ENCODE measurements around the gene RNF180. TPM values are rescaled to one million over a fixed set of nuclear protein-coding genes. Genes with fewer than 3 reads are reported as not detected.

The RNF180 gene
- total RNA-seq, 4 donors from 2014 or later = 18.8 to 45.4 (median 30.9) TPM

GRCh38 chr5:64163135-64163534 lies 2.5 kb upstream of the RNF180 start:
- no peak overlapping the region for H3K4me3 ChIP-seq
- H3K27ac ChIP-seq = no peak overlapping the region
- H3K27me3 ChIP-seq = no peaks in the 10 kb centered on the region
- TF ChIP-seq POLR2A (IDR thresholded peaks at IDR 0.05) (no peak), CTCF (IDR thresholded peaks at IDR 0.05) (no peak)
- H3K36me3 ChIP-seq = no peaks in the 10 kb centered on the region
- no peaks in the 10 kb centered on the region for H3K4me1 ChIP-seq
- no peaks in the 10 kb centered on the region for H3K9me3 ChIP-seq
- intact Hi-C loops (cut with DNase I; ENCODE audit: low total_unique reads) = no loop called here
- no peak for DNase-seq

GRCh38 chr5:64163746-64164145 lies 1.9 kb upstream of the RNF180 start:
- Histone ChIP-seq H3K27me3 (no peaks in the 10 kb centered on the region), H3K27ac (peak overlapping the region in 1 of 2 donors; percentile 40), H3K4me3 (no peak overlapping the region), H3K36me3 (no peaks in the 10 kb centered on the region), H3K4me1 (no peaks in the 10 kb centered on the region), H3K9me3 (no peaks in the 10 kb centered on the region)
- intact Hi-C loops (cut with DNase I; ENCODE audit: low total_unique reads) = no loop called here
- TF ChIP-seq POLR2A (IDR thresholded peaks at IDR 0.05) = no peak
- no peak for TF ChIP-seq CTCF (IDR thresholded peaks at IDR 0.05)
- no peak for DNase-seq

GRCh38 chr5:64164166-64164565 lies 1.5 kb upstream of the RNF180 start:
- intact Hi-C loops (cut with DNase I; ENCODE audit: low total_unique reads) = no loop called here
- no peaks in the 10 kb centered on the region for H3K4me1 ChIP-seq
- H3K27me3 ChIP-seq = no peaks in the 10 kb centered on the region
- TF ChIP-seq CTCF (IDR thresholded peaks at IDR 0.05) (no peak), POLR2A (IDR thresholded peaks at IDR 0.05) (no peak)
- no peak for DNase-seq
- H3K27ac ChIP-seq = peak overlapping the region; percentile 82 to 90
- H3K36me3 ChIP-seq = no peaks in the 10 kb centered on the region
- H3K9me3 ChIP-seq = no peaks in the 10 kb centered on the region
- H3K4me3 ChIP-seq = no peak overlapping the region

- no peak for DNase-seq
- no peaks in the 10 kb centered on the region for H3K4me1 ChIP-seq
- H3K27ac ChIP-seq = peak overlapping the region; percentile 82 to 90
- intact Hi-C loops (cut with DNase I; ENCODE audit: low total_unique reads) = no loop called here
- H3K27me3 ChIP-seq = no peaks in the 10 kb centered on the region
- H3K4me3 ChIP-seq = peak overlapping the region; percentile 56 to 85
- no peaks in the 10 kb centered on the region for H3K9me3 ChIP-seq
- no peak for TF ChIP-seq POLR2A (IDR thresholded peaks at IDR 0.05)
- no peak for TF ChIP-seq CTCF (IDR thresholded peaks at IDR 0.05)
- H3K36me3 ChIP-seq = no peaks in the 10 kb centered on the region
Observed at GRCh38 chr5:64165160-64165499, 513 bp upstream of the RNF180 start.

- peak overlapping the region; percentile 82 to 90 for H3K27ac ChIP-seq
- peak in 1 of 2 donors; percentile 28 for DNase-seq
- no peaks in the 10 kb centered on the region for H3K9me3 ChIP-seq
- intact Hi-C loops (cut with DNase I; ENCODE audit: low total_unique reads) = no loop called here
- no peaks in the 10 kb centered on the region for H3K27me3 ChIP-seq
- H3K4me3 ChIP-seq = peak overlapping the region; percentile 56 to 85
- no peaks in the 10 kb centered on the region for H3K36me3 ChIP-seq
- TF ChIP-seq CTCF (IDR thresholded peaks at IDR 0.05) (no peak), POLR2A (IDR thresholded peaks at IDR 0.05) (no peak)
- no peaks in the 10 kb centered on the region for H3K4me1 ChIP-seq
Observed at GRCh38 chr5:64166201-64166959, 737 bp downstream of the RNF180 start.
